Activated B cell treated with CpG ODN at 0.5 μM for 24 hours (primary cell): Measurements from ENCODE around the gene RAVER2. TPM values are rescaled to one million over a fixed set of nuclear protein-coding genes. Genes with fewer than 3 reads are reported as not detected.
"Not testable (repeated sequence)": the region's sequence is repeated elsewhere in the genome, so short reads cannot be mapped to it uniquely, and the experiment has no call there.

Source experiments
- ATAC-seq: fragments of 200-7000 bp; cut with Tn5 transposase; one replicate; pipeline ENCODE4 v1.10.0; 2021; ENCODE audit warnings: low read depth, mild to moderate bottlenecking, moderate library complexity
- CTCF ChIA-PET: fragments of 350-600 bp; sonication (Branson Sonifier 250); formaldehyde crosslinking; loops from one replicate; lab custom pipeline; 2021; ENCODE audit warnings: antibody characterized with exemption; lab: Charles Lee
- POLR2A ChIA-PET: fragments of 350-600 bp; sonication (Branson Sonifier 250); formaldehyde crosslinking; loops from one replicate; lab custom pipeline; 2021; ENCODE audit warnings: antibody characterized with exemption; lab: Charles Lee
- DNase-seq: peaks from one replicate; pipeline ENCODE4 v3.0.0; 2022
- H3K27ac Mint-ChIP-seq: one replicate; pipeline ENCODE4 v1.8.0; 2020; ENCODE audit warnings: mixed read lengths
- H3K27me3 Mint-ChIP-seq: one replicate; pipeline ENCODE4 v1.8.0; 2021; ENCODE audit warnings: mixed read lengths
- H3K36me3 Mint-ChIP-seq: one replicate; pipeline ENCODE4 v1.8.0; 2021; ENCODE audit warnings: low read depth, mixed read lengths
- H3K4me1 Mint-ChIP-seq: one replicate; pipeline ENCODE4 v1.8.0; 2021; ENCODE audit warnings: mixed read lengths
- H3K4me3 Mint-ChIP-seq: one replicate; pipeline ENCODE4 v1.8.0; 2020; ENCODE audit warnings: mild to moderate bottlenecking, mixed read lengths
- H3K9me3 Mint-ChIP-seq: one replicate; pipeline ENCODE4 v1.8.0; 2020; ENCODE audit warnings: mixed read lengths
- CTCF ChIP-seq: fragments of 200-600 bp; IDR thresholded peaks from one replicate; pipeline ENCODE4 v1.8.0; 2022; ENCODE audit warnings: antibody characterized with exemption, mild to moderate bottlenecking
- intact Hi-C: fragments of 100-400 bp; cut with micrococcal nuclease; formaldehyde crosslinking; loops from one replicate; pipeline ENCODE4 v1.15.1; 2024
- total RNA-seq: library from RNA; stranded (reverse); gene quantifications from 2 replicates; pipeline ENCODE4 v1.2.3, GENCODE V29; 2022

The RAVER2 gene
- total RNA-seq, 1 donor from 2014 or later: 1.2 TPM

- Mint-ChIP-seq H3K36me3 (no peaks in the 10 kb centered on the region), H3K27ac (peak overlapping the region; percentile 1), H3K4me3 (no peak overlapping the region), H3K9me3 (peaks cover 11% of the 10 kb centered on the region), H3K4me1 (peaks cover 10% of the 10 kb centered on the region), H3K27me3 (no peaks in the 10 kb centered on the region)
- ATAC-seq (no peak), DNase-seq (no peak)
- ChIA-PET POLR2A (no interaction called here), CTCF (no interaction called here)
- intact Hi-C loops: no loop called here
- TF ChIP-seq CTCF: no peak
These were observed 30.2 kb downstream of the RAVER2 start for GRCh38 chr1:64775113-64775512.

- H3K27me3 Mint-ChIP-seq, H3K36me3 Mint-ChIP-seq, POLR2A ChIA-PET, H3K4me3 Mint-ChIP-seq, CTCF ChIA-PET, ATAC-seq, H3K9me3 Mint-ChIP-seq, DNase-seq, H3K4me1 Mint-ChIP-seq, intact Hi-C loops, H3K27ac Mint-ChIP-seq: not testable (repeated sequence)
These were observed 37.2 kb downstream of the RAVER2 start for GRCh38 chr1:64782044-64782443.

- intact Hi-C loops, H3K9me3 Mint-ChIP-seq, H3K36me3 Mint-ChIP-seq, H3K4me3 Mint-ChIP-seq, POLR2A ChIA-PET, DNase-seq, ATAC-seq, H3K27ac Mint-ChIP-seq, H3K4me1 Mint-ChIP-seq, CTCF ChIA-PET, H3K27me3 Mint-ChIP-seq: not testable (repeated sequence)
These were observed 38.0 kb downstream of the RAVER2 start for GRCh38 chr1:64782848-64783247.

- no peak for DNase-seq
These were observed 46.1 kb downstream of the RAVER2 start for GRCh38 chr1:64790832-64791487.

GRCh38 chr1:64798872-64799271, 54.0 kb downstream of the RAVER2 start:
- ChIA-PET POLR2A (no interaction called here), CTCF (no interaction called here)
- Mint-ChIP-seq H3K36me3 (no peaks in the 10 kb centered on the region), H3K4me1 (no peaks in the 10 kb centered on the region), H3K4me3 (no peak overlapping the region), H3K9me3 (peaks cover 6% of the 10 kb centered on the region), H3K27me3 (no peaks in the 10 kb centered on the region), H3K27ac (no peak overlapping the region)
- intact Hi-C loops: no loop called here
- no peak for DNase-seq
- ATAC-seq: no peak
- TF ChIP-seq CTCF: no peak

More at GRCh38 chr1:64790832-64791487, 46.1 kb downstream of the RAVER2 start:
- intact Hi-C loops: no loop called here
- TF ChIP-seq CTCF: no peak
- peaks cover 1% of the 10 kb centered on the region for H3K36me3 Mint-ChIP-seq
- H3K27me3 Mint-ChIP-seq: no peaks in the 10 kb centered on the region
- peaks cover 6% of the 10 kb centered on the region for H3K4me1 Mint-ChIP-seq
- H3K27ac Mint-ChIP-seq: no peak overlapping the region
- H3K9me3 Mint-ChIP-seq: peaks cover 16% of the 10 kb centered on the region
- ChIA-PET CTCF (no interaction called here), POLR2A (no interaction called here)
- no peak overlapping the region for H3K4me3 Mint-ChIP-seq
- no peak for ATAC-seq

- no peak for TF ChIP-seq CTCF
- ChIA-PET POLR2A (no interaction called here), CTCF (no interaction called here)
- H3K9me3 Mint-ChIP-seq: peaks cover 6% of the 10 kb centered on the region
- DNase-seq (no peak), ATAC-seq (no peak)
- no peaks in the 10 kb centered on the region for H3K36me3 Mint-ChIP-seq
- no peak overlapping the region for H3K27ac Mint-ChIP-seq
- H3K27me3 Mint-ChIP-seq: no peaks in the 10 kb centered on the region
- intact Hi-C loops: no loop called here
- H3K4me3 Mint-ChIP-seq: no peak overlapping the region
- H3K4me1 Mint-ChIP-seq: no peaks in the 10 kb centered on the region
These were observed 57.1 kb downstream of the RAVER2 start for GRCh38 chr1:64801851-64802523.
